Endodermal cell (in vitro differentiated cells): ENCODE data around the gene ZMYM3. TPM values are rescaled to one million over a fixed set of nuclear protein-coding genes. Genes with fewer than 3 reads are reported as not detected.

Source experiments
- DNase-seq: peaks from one replicate; pipeline ENCODE4 v3.0.0-alpha.2; 2017
- H3K27ac ChIP-seq: 2 replicates; pipeline ENCODE4 v1.5.1; 2013; ENCODE audit warnings: mild to moderate bottlenecking, low read depth, low read length, moderate library complexity
- H3K27me3 ChIP-seq: 2 replicates; pipeline ENCODE4 v1.6.1; 2013; ENCODE audit warnings: mild to moderate bottlenecking, low read length, moderate library complexity; ENCODE audit not compliant: insufficient read depth, control insufficient read depth, poor library complexity, severe bottlenecking
- H3K36me3 ChIP-seq: 2 replicates; pipeline ENCODE4 v1.7.0; 2013; ENCODE audit warnings: mild to moderate bottlenecking, low read length, moderate library complexity; ENCODE audit not compliant: control insufficient read depth, insufficient read depth
- H3K4me1 ChIP-seq: one replicate; pipeline ENCODE4 v1.7.0; 2013; ENCODE audit warnings: low read length; ENCODE audit not compliant: control insufficient read depth, insufficient read depth
- H3K4me3 ChIP-seq: 2 replicates; pipeline ENCODE4 v1.5.1; 2013; ENCODE audit warnings: mild to moderate bottlenecking, low read length, moderate library complexity
- H3K9ac ChIP-seq: 2 replicates; pipeline ENCODE4 v1.6.1; 2013; ENCODE audit warnings: mild to moderate bottlenecking, low read length, moderate library complexity; ENCODE audit not compliant: poor library complexity, severe bottlenecking; ENCODE audit errors: extremely low read depth
- H3K9me3 ChIP-seq: 2 replicates; pipeline ENCODE4 v1.6.1; 2013; ENCODE audit warnings: mild to moderate bottlenecking, low read length, moderate library complexity; ENCODE audit not compliant: control insufficient read depth
- H3K27ac Mint-ChIP-seq: 2 replicates; pipeline ENCODE4 v1.8.0; 2020; ENCODE audit warnings: mixed read lengths
- H3K27me3 Mint-ChIP-seq: 2 replicates; pipeline ENCODE4 v1.8.0; 2021; ENCODE audit warnings: mild to moderate bottlenecking, mixed read lengths; ENCODE audit not compliant: insufficient read depth
- H3K36me3 Mint-ChIP-seq: 2 replicates; pipeline ENCODE4 v1.8.0; 2020; ENCODE audit warnings: low read depth, mixed read lengths
- H3K4me1 Mint-ChIP-seq: 2 replicates; pipeline ENCODE4 v1.8.0; 2020; ENCODE audit warnings: mixed read lengths
- H3K4me3 Mint-ChIP-seq: 2 replicates; pipeline ENCODE4 v1.8.0; 2020; ENCODE audit warnings: mild to moderate bottlenecking, moderate library complexity, mixed read lengths
- H3K9me3 Mint-ChIP-seq: 2 replicates; pipeline ENCODE4 v1.8.0; 2020; ENCODE audit warnings: mild to moderate bottlenecking, mixed read lengths
- CTCF ChIP-seq: fragments of 200-600 bp; sonication (generic); conservative IDR thresholded peaks from 2 replicates; pipeline ENCODE4 v1.5.0; 2021; ENCODE audit warnings: antibody characterized with exemption, mild to moderate bottlenecking
- WGBS, 2 experiments: methylation state at CpG; one replicate each; pipeline versions ENCODE4 v1.1.5 to v1.1.7; 2013; ENCODE audit warnings: missing lambda C conversion rate in 2 of 2, mixed read lengths in 1 of 2; ENCODE audit not compliant: insufficient coverage in 1 of 2, insufficient read length in 1 of 2; 5-methylcytosine and 5-hydroxymethylcytosine counted together
- total RNA-seq, 2 donors: library from RNA; stranded (reverse); fragmentation: NEBNext Ultra II Directional in 1 of 2; extraction: Animal tissue kit (Norgen Biotek cat#: 25700) in 1 of 2; gene quantifications; 2 replicates in 1 of 2; 3 replicates in 1 of 2; pipeline ENCODE4 v1.2.1, GENCODE V29; 2021

Gene ZMYM3
- total RNA-seq, 2 donors from 2014 or later: 91.0 to 91.8 TPM

DNA sequence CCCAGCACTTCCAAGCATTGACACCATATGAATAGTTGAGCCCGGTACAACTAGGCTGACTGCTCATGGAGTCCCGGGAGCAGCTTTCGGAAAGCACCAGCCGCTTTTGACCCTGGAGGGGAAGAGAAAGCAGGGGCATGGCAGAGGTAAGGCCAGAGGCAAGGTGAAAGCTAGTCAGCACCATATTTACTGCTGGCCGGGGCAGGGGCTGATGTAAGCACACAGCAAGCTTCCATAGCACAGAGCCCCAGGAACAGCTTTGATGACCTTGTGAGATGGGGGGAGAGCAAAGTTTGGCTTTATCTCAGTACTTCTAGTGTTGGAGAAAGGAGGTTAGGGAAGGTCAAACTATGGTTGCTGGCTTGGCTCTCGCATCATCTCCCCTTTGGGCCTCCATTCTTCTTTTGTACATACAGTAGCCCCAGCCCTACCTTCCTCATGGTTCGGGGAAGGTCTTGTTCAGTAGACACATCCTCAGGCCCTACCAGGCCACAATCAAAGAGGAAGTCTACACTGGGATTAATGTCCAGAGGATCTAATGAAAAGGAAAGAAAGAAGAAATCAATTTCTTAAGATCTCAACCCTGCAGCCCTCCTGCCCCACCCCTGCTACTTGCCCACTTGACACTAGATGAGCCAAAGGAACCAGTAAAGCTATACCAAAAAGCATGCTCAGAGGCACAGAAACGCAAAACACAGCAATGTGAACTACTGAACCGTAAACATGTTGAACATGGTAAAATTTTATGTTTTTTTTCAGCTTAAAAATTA, 9.4 kb downstream of the ZMYM3 start:
- Histone ChIP-seq H3K36me3 (peaks cover 52% of the 10 kb centered on the region), H3K27me3 (no peaks in the 10 kb centered on the region), H3K4me1 (no peaks in the 10 kb centered on the region), H3K27ac (no peak overlapping the region), H3K9me3 (no peaks in the 10 kb centered on the region), H3K9ac (no peak overlapping the region), H3K4me3 (no peak overlapping the region)
- no peak overlapping the region for H3K27ac Mint-ChIP-seq
- 98% methylated on average over 5 of the region's 9 CpGs; no CpG with 5 or more reads in 1 of the 2 experiments for WGBS, 2 experiments
- no peak for DNase-seq
- H3K4me3 Mint-ChIP-seq: no peak overlapping the region
- peaks cover 89% of the 10 kb centered on the region for H3K36me3 Mint-ChIP-seq
- no peaks in the 10 kb centered on the region for H3K4me1 Mint-ChIP-seq
- no peaks in the 10 kb centered on the region for H3K27me3 Mint-ChIP-seq
- TF ChIP-seq CTCF: no peak
- H3K9me3 Mint-ChIP-seq: peaks cover 89% of the 10 kb centered on the region

GRCh38 chrX:71241301-71241700, 12.6 kb downstream of the ZMYM3 start:
- H3K36me3 Mint-ChIP-seq: peaks cover 64% of the 10 kb centered on the region
- no peak overlapping the region for H3K27ac Mint-ChIP-seq
- WGBS, 2 experiments: 100% methylated on average over 1 to 4 of the region's 6 CpGs
- no peak overlapping the region for H3K27ac ChIP-seq
- peaks cover 86% of the 10 kb centered on the region for H3K9me3 Mint-ChIP-seq
- H3K9ac ChIP-seq: no peak overlapping the region
- no peaks in the 10 kb centered on the region for H3K4me1 Mint-ChIP-seq
- TF ChIP-seq CTCF: no peak
- H3K9me3 ChIP-seq: no peaks in the 10 kb centered on the region
- H3K27me3 ChIP-seq: no peaks in the 10 kb centered on the region
- no peak overlapping the region for H3K4me3 Mint-ChIP-seq
- H3K36me3 ChIP-seq: peaks cover 35% of the 10 kb centered on the region
- H3K4me3 ChIP-seq: no peak overlapping the region
- H3K4me1 ChIP-seq: no peaks in the 10 kb centered on the region
- no peak for DNase-seq
- peaks cover 2% of the 10 kb centered on the region for H3K27me3 Mint-ChIP-seq

- Mint-ChIP-seq H3K27ac (no peak overlapping the region), H3K36me3 (peaks cover 53% of the 10 kb centered on the region), H3K27me3 (peaks cover 10% of the 10 kb centered on the region), H3K9me3 (peaks cover 85% of the 10 kb centered on the region), H3K4me3 (no peak overlapping the region), H3K4me1 (no peaks in the 10 kb centered on the region)
- 96% methylated on average over 3 of the region's 3 CpGs; no CpG with 5 or more reads in 1 of the 2 experiments for WGBS, 2 experiments
- H3K9ac ChIP-seq: no peak overlapping the region
- H3K4me1 ChIP-seq: no peaks in the 10 kb centered on the region
- no peaks in the 10 kb centered on the region for H3K27me3 ChIP-seq
- H3K27ac ChIP-seq: no peak overlapping the region
- H3K36me3 ChIP-seq: peaks cover 24% of the 10 kb centered on the region
- DNase-seq: no peak
- TF ChIP-seq CTCF: no peak
- no peak overlapping the region for H3K4me3 ChIP-seq
- H3K9me3 ChIP-seq: no peaks in the 10 kb centered on the region
These were observed 14.2 kb downstream of the ZMYM3 start for GRCh38 chrX:71239781-71240180.
